Breast epithelium (tissue), 4 donors: ENCODE results near the gene FAM216B. TPM values are rescaled to one million over a fixed set of nuclear protein-coding genes. Genes with fewer than 3 reads are reported as not detected.
"Not testable (repeated sequence)": the region's sequence is repeated elsewhere in the genome, so short reads cannot be mapped to it uniquely, and the experiment has no call there.

Experiments
- DNase-seq, 2 donors: peaks; one replicate each; pipeline ENCODE4 v3.0.0-alpha.2; 2019; ENCODE audit warnings: low spot score in 2 of 2
- H3K27ac ChIP-seq, 2 donors: fragments of 200-600 bp; sonication (generic) in 1 of 2; one replicate each; pipeline ENCODE4 v1.5.1; 2016 to 2019; ENCODE audit warnings: mild to moderate bottlenecking in 1 of 2
- H3K27me3 ChIP-seq, 2 donors: fragments of 200-600 bp; sonication (generic) in 1 of 2; one replicate each; pipeline versions ENCODE4 v1.5.1 to v1.6.0; 2017 to 2019; ENCODE audit warnings: control low read depth in 1 of 2, mild to moderate bottlenecking in 1 of 2
- H3K36me3 ChIP-seq: fragments of 200-600 bp; one replicate; pipeline ENCODE4 v1.5.1; 2019
- H3K4me1 ChIP-seq, 2 donors: fragments of 200-600 bp; sonication (generic); one replicate each; pipeline ENCODE4 v1.5.1; 2016 to 2019; ENCODE audit warnings: control low read depth in 1 of 2
- H3K4me3 ChIP-seq, 3 donors: fragments of 200-600 bp; sonication (generic); 1 replicate in 2 of 3; 2 replicates in 1 of 3; pipeline ENCODE4 v1.5.1; 2016 to 2019; ENCODE audit warnings: mild to moderate bottlenecking in 3 of 3, moderate library complexity in 2 of 3
- H3K9me3 ChIP-seq, 2 donors: fragments of 200-600 bp; sonication (generic) in 1 of 2; one replicate each; pipeline ENCODE4 v1.5.1; 2016 to 2019; ENCODE audit warnings: control low read depth in 1 of 2
- POLR2A ChIP-seq: fragments of 450-650 bp; IDR thresholded peaks from one replicate; pipeline ENCODE4 v1.6.1; 2016; ENCODE audit warnings: antibody characterized with exemption, mild to moderate bottlenecking, moderate library complexity
- POLR2AphosphoS5 ChIP-seq, 3 donors: sonication (generic); formaldehyde crosslinking; IDR thresholded peaks; one replicate each; pipeline ENCODE4 v1.6.1; 2017; ENCODE audit warnings: antibody characterized with exemption in 3 of 3
- intact Hi-C: fragments of 100-400 bp; cut with DNase I; formaldehyde crosslinking; loops from one replicate; pipeline ENCODE4 v1.15.1; 2023; ENCODE audit warnings: low total_unique reads
- total RNA-seq, 3 donors: library from RNA; depleted of rRNA; stranded (reverse); fragments of >200 nt; gene quantifications; one replicate each; pipeline ENCODE4 v1.1.0, GENCODE V29; 2016
- TF ChIP-seq, protein P1 (sequence below), 3 donors: fragments of 450-650 bp; IDR thresholded peaks; one replicate each; pipeline ENCODE4 v1.5.1; 2016 to 2017; ENCODE audit warnings: antibody characterized with exemption in 3 of 3, mild to moderate bottlenecking in 3 of 3, moderate library complexity in 3 of 3

Gene FAM216B
- total RNA-seq, 3 donors from 2014 or later = not detected

DNA sequence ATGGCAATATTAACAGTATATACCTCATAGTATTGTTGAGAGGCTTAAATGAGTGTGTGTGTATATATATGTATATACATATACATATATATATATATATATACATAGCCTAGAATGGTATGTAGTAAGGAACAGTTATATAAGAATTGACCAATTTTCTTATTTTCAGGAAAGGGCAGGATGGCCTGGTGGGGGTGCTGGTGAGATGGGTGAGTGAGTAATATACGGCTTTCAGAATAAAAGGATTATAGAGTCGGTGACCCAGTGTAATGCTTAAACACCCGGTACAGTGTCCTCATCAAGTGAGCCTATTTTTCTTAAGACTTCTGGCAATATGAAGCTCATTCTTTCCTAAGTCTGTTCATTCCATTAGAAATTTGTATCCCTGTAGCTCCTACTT lies 11.7 kb upstream of the FAM216B start:
- Histone ChIP-seq H3K36me3 (no peaks in the 10 kb centered on the region), H3K4me1 (no peaks in the 10 kb centered on the region), H3K27ac (no peak overlapping the region), H3K4me3 (no peak overlapping the region), H3K9me3 (no peaks in the 10 kb centered on the region), H3K27me3 (no peaks in the 10 kb centered on the region)
- TF ChIP-seq, protein P1, sequence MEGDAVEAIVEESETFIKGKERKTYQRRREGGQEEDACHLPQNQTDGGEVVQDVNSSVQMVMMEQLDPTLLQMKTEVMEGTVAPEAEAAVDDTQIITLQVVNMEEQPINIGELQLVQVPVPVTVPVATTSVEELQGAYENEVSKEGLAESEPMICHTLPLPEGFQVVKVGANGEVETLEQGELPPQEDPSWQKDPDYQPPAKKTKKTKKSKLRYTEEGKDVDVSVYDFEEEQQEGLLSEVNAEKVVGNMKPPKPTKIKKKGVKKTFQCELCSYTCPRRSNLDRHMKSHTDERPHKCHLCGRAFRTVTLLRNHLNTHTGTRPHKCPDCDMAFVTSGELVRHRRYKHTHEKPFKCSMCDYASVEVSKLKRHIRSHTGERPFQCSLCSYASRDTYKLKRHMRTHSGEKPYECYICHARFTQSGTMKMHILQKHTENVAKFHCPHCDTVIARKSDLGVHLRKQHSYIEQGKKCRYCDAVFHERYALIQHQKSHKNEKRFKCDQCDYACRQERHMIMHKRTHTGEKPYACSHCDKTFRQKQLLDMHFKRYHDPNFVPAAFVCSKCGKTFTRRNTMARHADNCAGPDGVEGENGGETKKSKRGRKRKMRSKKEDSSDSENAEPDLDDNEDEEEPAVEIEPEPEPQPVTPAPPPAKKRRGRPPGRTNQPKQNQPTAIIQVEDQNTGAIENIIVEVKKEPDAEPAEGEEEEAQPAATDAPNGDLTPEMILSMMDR (IDR thresholded peaks at IDR 0.05) = no peak
- TF ChIP-seq POLR2AphosphoS5 (IDR thresholded peaks at IDR 0.05) = no peak
- no peak for TF ChIP-seq POLR2A
- DNase-seq = no peak
- intact Hi-C loops = no loop called here

DNA sequence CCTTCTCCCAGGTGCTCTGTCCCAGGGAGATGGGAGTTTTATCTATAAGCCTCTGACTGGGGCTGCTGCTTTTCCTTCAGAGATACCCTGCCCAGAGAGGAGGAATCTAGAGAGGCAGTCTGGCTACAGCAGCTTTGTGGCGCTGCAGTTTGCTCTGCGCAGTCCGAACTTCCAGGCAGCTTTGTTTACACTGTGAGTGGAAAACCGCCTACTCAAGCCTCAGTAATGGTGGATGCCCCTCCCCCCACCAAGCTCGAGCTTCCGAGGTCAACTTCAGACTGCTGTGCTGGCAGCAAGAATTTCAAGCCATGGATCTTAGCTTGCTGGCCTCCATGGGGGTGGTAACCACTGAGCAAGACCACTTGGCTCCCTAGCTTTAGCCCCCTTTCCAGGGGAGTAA lies 4.8 kb upstream of the FAM216B start:
- H3K4me3 ChIP-seq, H3K9me3 ChIP-seq, DNase-seq, H3K36me3 ChIP-seq, intact Hi-C loops, H3K4me1 ChIP-seq, H3K27me3 ChIP-seq, H3K27ac ChIP-seq: not testable (repeated sequence)

DNA sequence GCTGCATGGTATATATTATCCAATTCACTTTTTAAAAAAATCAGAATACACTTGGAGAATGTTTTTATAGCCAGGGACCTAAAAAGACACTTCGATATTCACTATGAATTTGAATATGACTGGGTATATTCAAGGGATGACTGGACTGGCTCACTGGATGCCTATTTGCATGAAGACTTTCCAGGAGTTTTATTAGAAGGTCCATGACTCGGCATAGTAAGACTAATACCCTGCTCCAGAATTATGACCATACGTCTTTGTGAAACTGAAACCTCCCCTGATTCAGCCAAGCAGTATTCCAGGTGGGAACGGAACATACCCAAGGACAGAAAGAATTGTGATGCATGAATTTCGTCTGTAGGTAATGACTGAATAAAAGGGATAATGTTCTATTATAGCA lies 3.9 kb upstream of the FAM216B start:
- Histone ChIP-seq H3K27ac (no peak overlapping the region), H3K4me3 (no peak overlapping the region), H3K27me3 (no peaks in the 10 kb centered on the region), H3K4me1 (no peaks in the 10 kb centered on the region), H3K9me3 (no peaks in the 10 kb centered on the region), H3K36me3 (no peaks in the 10 kb centered on the region)
- no peak for DNase-seq
- intact Hi-C loops = no loop called here
- TF ChIP-seq, protein P1 (IDR thresholded peaks at IDR 0.05) = no peak
- no peak for TF ChIP-seq POLR2A
- no peak for TF ChIP-seq POLR2AphosphoS5 (IDR thresholded peaks at IDR 0.05)

DNA sequence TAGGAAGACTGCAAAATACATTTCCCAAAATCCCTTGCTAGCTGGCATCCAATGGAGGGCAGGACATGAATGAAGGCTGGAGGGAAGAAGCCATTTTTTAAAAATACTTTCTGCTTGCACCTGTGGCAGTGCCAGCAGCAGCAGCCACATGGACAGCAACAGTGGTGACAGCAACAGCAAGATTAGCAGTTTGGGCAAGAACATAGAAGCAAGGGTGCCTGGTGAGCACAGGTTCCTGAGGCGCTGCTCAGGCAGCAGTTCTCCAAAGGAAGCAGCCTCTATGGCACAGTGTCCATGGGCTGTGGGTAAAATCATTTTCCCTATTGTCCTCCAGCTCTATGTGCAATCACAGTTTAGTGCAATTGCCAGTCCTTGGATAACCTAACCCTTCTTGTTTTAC lies 1.3 kb upstream of the FAM216B start:
- Histone ChIP-seq H3K9me3 (no peaks in the 10 kb centered on the region), H3K27ac (no peak overlapping the region), H3K4me1 (no peaks in the 10 kb centered on the region), H3K4me3 (no peak overlapping the region), H3K36me3 (no peaks in the 10 kb centered on the region), H3K27me3 (no peaks in the 10 kb centered on the region)
- intact Hi-C loops = no loop called here
- no peak for TF ChIP-seq POLR2A
- no peak for TF ChIP-seq POLR2AphosphoS5 (IDR thresholded peaks at IDR 0.05)
- TF ChIP-seq, protein P1 (IDR thresholded peaks at IDR 0.05) = no peak
- no peak for DNase-seq

DNA sequence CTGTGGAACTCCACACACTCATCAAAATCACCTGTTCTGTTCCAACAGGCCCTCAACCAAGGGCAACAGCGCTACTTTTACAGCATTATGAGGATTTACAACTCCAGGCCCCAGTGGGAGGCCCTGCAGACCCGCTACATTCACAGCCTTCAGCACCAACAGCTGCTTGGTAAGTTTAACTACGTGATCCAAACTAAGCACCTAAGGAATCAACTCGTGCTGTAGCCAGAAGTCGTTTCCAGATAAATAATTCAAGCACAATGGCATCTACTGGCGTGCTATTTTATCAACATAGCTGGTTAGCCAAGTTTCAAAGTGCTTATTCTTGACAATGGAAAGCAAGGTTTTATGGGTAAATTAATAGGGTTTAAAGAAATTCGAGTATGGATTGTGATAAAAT lies 5.3 kb downstream of the FAM216B start:
- no peak for DNase-seq
- TF ChIP-seq POLR2A (no peak), POLR2AphosphoS5 (IDR thresholded peaks at IDR 0.05) (no peak)
- TF ChIP-seq, protein P1 (IDR thresholded peaks at IDR 0.05) = no peak
- no peaks in the 10 kb centered on the region for H3K36me3 ChIP-seq
- H3K4me3 ChIP-seq = no peak overlapping the region
- no peaks in the 10 kb centered on the region for H3K27me3 ChIP-seq
- H3K4me1 ChIP-seq = no peaks in the 10 kb centered on the region
- no peak overlapping the region for H3K27ac ChIP-seq
- H3K9me3 ChIP-seq = no peaks in the 10 kb centered on the region
- intact Hi-C loops = no loop called here

DNA sequence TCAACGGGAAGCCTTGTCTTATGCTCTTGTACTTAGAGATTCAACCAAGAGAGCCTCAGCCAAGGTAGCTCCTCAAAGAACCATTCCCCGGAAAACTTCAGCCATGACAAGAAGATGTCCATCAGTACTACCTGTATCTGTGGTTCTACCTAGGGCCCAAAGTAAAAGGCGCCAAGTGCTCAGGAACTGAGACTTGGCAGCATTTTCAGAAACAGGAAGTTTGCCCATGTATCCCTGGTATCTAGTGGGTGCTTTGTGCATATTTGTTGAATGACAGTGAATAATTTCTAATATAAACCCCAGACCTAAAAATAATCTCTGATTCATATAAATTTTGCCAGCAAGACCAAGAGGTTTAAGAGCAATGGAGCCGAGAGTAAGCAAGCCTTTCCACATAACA lies 7.2 kb downstream of the FAM216B start:
- no peaks in the 10 kb centered on the region for H3K4me1 ChIP-seq
- no peak for DNase-seq
- no peak for TF ChIP-seq POLR2AphosphoS5 (IDR thresholded peaks at IDR 0.05)
- TF ChIP-seq, protein P1 (IDR thresholded peaks at IDR 0.05) = no peak
- TF ChIP-seq POLR2A = no peak

More for the DNA sequence above, 7.2 kb downstream of the FAM216B start:
- Histone ChIP-seq H3K36me3 (no peaks in the 10 kb centered on the region), H3K27me3 (no peaks in the 10 kb centered on the region), H3K9me3 (no peaks in the 10 kb centered on the region), H3K27ac (no peak overlapping the region), H3K4me3 (no peak overlapping the region)
- intact Hi-C loops = no loop called here
